Measurements from ENCODE around the gene C14orf93.

The C14orf93 gene

DNA sequence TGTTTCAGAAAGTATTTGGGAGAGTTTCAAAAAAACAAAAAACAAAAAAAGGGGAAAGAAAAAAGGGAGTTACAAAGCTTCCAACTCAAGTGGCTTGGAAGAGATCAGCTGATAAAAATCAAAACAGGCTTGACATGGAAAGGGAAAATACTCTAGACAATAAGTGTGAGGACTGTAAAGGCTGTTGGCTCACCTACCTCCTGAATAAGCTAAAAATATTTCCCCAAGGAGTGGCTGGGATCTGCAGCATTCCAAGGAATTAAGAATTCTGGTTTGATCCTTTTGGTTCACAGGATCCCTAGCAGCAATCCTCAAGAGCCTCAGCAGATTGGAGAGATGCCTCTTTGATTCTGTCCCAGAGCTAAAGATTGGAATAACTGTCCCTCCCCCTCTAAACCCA, 16.4 kb downstream of the C14orf93 start:
- no peak for DNase-seq

DNA sequence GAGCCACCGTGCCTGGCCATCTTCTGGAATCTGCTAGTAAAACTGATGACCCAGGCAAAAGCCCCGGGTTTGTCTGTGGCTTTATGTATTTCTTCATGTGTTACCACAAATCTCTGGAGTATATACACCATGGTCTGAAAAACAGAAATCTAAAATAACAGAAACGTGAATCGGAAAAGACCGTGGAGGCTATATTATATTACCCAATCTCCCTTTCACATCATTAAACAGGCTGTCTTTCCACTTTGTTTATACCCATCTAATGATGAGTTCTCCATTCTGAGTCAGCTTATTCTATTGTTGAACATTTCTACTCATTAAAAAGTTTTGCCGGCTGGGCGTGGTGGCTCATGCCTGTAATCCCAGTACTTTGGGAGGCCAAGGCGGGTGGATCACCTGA, 18.1 kb downstream of the C14orf93 start:
- DNase-seq = no peak

DNA sequence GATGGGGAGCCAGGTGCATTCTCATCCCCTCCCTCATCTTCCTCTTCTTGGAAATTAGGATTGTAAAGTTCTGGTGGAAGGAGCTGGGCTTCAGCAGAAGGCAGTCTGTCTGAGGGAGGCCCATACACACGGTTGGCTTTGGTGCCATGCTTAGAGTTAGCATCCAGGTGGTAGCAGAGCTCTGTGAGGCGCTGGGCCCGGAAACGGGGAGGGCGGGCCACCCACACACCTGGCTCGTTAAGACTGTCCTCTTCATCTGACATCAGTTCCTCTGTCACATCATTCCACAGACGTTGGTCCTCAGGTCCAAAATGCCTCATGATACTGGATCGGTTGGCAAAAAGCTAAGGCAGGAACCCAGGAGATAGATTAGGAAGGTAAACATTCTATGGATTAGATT, 22.7 kb downstream of the C14orf93 start:
- DNase-seq = no peak

DNA sequence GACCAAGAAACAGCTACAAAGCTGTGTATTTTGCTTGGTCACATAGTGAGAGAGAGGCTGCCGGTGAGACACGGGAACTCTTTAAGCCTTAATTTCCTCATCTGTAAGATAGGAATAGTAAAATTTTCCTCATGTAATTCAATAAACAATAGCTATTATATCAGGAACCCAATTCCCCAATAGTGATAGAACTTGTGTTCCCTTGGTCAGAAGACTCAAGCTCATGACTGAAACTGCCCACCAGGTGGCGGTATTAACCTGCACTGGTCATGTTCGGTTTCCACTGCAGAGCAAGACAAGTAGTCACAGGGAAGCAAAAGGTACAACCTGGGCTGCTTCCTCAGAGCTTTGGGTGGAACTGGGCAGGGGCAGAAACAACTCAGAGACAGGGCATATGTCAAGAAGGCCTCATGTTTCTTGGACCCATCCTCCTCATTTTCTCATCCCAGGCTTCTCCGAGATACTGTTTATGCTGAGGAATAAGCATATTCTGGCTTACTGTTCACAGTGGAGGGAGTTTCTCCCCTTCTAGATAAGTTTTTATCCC, 23.4 kb downstream of the C14orf93 start:
- DNase-seq = peak; percentile 88 to 91

DNA sequence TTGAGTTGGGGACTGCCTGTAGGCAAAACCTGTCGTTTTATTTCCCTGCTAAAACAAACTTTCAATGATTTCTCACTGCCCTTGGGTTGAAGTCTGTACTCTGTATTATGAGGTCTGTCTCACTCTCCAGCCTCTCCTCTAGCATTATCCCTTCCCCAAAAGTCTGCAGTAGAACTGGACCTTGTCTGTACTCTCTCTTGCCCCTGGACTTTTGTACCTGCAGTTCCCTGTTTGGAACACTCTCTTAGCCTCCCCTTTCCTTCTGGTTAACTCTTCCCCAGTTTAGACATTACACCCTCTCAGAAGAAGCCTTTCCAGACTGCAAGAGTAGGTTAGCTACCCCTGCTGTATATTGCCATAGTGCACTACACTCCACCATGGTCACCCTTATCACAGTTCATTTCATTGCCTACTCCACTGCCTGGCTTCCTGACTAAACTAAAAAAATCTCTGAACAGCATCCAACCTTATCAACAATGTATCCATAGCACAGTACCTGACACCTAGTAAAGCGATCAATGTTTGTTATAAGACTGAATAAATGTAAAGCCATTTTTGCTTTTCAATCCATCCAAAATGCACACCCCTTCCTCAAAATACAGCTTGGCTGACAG, 23.9 kb downstream of the C14orf93 start:
- no peak for DNase-seq

DNA sequence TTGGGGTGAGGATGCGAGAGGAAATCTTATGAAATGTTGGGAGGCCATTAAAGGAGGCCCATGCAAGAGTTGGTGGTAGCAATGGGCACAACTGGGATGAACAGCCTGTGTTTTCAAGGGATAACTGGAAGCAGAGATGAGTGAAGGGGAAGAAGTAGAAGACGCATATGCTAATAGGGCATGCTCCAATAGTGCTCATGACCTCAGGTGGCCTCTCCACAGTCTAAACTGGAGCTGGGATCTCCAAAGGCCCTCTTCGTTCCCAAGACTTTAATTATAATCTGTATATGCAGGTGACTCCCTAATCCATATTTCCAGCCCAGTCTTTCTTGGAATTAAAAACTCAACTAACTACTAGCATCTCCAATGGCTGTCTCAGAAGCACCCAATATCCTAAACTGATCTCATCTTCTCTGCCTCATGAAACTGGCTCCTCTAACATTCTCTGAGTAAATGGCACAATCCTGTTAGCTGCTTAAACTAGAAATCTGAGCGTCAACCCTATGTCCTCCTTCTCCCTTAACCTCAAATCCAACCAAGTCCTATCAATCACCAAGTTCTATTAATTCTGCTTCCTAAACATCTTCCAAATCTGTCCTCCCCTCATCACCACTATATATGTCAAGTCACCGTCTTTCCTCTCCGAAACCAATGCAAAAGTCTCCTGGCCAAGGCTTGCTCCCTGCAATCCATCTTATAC, 24.8 kb downstream of the C14orf93 start:
- DNase-seq = no peak

DNA sequence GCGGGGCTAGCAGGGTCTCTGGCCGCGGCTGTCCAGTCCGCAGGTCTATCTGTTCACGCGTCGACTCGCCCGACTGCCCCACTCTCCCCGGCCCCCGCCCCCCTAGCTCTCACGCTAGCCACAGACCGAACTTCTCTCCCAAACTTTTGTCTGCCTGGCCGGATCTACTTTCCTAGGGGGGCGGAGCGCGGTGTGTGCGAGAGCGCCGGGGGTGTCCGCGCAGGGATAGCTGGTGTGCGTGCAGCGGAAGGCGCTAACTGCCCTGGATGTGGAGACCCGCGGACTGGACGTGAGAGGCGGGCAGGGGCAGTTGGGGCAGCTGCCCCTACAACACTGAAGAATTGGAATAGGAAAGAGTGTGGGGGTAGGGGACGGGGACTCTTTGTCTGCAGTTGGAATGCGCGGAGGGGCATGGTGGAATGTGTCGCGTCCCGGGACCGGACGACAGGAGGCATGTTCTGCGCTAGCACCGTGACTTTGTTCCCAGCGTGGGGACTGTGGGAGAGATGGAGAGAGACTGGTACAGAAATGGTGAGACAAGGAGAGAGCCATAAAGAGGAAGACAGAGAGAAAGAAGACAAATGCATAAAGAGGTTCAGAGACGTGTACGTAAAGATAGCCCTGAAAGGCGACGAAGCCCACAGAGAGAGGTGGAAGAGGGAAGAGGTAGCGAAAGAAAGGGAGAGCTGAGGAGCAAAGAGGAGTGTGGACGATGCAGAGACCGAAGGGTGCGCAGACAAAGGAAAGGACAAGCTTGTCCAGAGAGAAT, 27.3 kb downstream of the C14orf93 start, which contains the start of gene AJUBA:
Gene AJUBA, minus strand, starts transcription at position 75 of the 769 bp plus-strand sequence. CDS start 285 bp downstream, outside the sequence.
- DNase-seq = peak; percentile 69 to 71

DNA sequence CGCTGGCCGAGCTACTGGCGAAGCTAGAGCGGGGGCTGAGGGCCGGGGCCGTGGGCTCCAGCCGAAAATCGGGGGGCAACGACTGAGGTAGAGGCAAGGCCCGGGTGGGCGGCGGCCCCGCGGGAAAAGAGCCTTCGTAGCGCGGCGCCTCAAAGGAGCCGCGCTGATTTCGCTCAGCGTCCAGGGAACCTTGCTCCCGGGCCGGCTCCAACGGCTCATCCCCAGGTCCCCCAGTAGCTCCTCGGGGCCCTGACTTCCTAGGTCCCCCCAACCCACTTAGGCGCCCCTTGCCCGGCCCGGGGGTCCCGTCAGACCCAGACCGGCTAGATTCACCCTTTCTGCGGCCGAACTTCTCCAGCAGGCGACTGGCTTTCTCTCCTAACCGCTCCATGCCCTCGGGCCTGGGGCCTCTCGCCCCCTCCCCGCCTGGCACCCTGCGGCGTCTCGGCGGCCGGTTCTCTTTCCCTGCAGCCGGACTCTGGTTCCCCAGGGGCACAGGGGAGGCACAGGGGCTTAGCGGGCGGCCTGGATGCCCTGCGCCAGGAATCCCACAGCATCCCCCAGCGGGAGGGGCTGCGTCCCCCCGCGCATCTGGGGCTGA, 28.0 kb downstream of the C14orf93 start:
- DNase-seq = no peak

DNA sequence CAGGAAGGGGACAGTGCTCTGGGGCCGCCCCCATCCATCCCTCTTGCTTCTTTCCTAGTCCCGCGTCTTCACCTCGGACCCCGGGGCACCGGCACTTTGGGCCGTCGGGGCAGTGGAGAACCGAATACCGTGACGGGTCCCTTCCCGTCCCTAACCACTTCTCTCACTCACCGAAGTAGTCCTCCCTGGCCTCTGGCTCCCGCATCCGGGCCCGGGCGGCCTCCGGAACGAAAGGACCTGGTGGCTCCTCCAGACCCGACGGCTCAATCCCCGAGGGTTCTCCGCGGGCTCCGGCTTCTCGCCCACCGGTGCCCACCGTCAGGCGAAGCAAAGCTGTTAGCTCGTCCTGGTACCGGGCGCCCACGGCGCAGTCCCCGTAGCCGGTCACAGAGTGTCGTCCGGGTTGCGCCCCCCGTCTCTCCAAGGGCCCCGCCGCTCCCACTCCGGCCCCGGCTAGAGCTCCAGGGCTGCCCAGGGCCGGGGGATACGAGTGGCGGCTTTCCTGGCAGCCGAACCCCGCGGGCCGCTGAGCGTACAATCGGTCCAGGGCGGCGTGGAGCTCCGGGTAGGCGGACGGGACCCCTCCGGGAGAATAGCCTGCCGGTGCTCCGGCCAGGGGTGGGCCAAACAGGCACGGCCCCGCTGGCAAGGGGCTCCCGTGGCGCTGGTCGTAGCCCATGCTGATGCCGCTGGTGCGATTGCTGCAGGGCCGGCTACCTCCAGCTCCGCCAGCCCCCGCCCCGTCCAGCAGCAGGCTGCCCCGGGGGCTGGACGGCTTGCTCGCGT, 28.7 kb downstream of the C14orf93 start:
- no peak for DNase-seq

DNA sequence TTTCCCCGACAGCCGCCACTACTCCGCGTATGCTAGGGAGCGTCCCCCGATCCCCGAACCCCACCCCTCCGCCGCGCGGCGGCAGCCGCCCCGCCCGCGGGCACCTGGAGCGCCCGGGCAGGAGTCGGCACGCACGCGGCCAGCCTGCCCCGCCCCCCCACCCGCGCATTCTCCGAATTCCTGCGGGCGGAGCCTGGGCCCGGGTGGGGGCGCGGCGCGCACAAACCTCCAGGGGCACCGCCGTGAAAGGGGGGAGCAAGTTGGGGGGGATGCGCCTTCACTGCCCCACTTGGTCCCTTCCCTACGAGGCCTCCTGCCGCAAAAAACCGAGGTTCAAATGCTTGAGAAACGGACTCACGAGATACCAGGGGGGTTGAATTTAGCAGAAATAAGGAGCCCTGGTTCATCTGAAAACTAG, 29.3 kb downstream of the C14orf93 start:
- no peak for DNase-seq

DNA sequence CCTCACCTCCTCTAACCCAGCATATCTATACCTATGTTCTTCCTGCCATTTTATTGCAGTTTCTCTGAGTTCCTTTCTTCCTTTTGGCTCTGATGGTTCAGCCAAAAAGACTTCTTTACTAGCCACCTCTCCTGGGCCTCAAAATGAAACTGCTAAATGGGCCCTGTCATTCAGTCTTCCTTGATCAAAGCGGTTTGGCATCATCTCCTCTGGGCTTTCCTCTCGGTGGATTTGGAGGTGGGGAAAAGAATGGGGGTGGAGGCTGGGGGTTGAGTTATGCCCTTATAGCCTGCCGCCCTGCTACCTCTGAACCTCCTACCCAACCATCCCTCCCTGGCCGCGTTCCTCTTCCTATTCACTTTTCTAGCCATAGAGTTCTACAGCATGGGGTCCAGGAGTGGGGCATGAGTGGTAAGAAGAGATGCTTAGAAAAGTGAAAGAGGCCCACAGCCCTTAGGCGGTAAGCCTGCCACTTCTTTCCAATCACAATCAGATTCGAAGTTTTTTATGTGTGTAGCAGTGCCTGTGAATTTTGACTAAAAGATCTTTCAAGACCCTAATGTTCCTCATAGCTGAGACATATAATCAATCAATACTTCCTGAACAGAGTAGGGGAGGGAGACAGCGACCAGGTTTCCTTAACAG, 30.1 kb downstream of the C14orf93 start:
- DNase-seq = no peak

DNA sequence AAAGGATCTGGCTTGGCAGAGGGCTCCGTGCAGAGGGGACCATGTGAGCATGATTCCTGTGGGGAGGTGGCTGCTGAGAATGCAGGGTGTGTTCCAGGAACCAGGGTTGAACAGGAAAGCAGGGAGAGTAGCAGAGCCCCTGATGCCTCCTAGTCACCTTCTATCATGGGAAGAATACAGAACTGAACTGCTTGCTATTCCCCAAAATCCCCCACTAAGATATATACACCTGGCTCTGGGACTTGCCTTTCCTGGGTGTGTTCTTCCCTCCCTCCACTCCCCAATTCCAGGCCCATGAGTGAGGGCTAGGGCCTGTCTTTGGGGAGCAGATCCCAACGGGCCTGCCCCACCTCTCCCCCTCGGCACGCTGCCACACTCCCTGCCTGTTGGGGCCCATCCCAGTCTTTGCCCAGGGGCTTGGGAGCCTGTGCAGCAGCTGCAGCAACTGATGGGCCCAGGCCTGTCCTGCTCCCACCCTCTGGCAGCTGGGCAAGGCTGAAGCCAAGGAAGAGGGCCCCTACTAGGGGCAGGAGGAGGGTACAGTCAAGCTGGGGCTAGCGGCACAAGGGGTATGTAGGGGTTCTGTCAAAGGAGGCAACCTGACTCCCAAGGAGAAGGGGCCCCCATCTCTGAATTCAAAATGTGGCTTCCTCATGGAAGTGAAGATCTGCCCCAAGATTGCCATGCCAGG, 30.8 kb downstream of the C14orf93 start:
- DNase-seq = no peak

DNA sequence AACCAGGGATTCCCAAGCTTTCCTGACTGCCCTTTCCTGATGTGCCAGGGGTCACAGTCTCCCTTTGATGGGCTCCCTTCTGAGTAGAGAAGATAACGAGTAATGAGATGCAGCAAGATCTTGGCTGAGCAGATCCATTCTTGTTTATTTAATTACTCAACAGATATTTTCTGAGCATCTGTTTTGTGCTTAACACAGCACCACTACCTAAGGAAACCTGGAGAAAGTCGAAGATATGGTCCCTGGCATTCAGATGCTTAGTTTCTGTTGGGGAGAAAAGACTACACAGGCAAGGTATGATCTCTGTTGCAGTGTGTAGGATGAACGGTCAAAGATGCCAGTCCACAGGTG, 31.5 kb downstream of the C14orf93 start:
- DNase-seq = no peak

DNA sequence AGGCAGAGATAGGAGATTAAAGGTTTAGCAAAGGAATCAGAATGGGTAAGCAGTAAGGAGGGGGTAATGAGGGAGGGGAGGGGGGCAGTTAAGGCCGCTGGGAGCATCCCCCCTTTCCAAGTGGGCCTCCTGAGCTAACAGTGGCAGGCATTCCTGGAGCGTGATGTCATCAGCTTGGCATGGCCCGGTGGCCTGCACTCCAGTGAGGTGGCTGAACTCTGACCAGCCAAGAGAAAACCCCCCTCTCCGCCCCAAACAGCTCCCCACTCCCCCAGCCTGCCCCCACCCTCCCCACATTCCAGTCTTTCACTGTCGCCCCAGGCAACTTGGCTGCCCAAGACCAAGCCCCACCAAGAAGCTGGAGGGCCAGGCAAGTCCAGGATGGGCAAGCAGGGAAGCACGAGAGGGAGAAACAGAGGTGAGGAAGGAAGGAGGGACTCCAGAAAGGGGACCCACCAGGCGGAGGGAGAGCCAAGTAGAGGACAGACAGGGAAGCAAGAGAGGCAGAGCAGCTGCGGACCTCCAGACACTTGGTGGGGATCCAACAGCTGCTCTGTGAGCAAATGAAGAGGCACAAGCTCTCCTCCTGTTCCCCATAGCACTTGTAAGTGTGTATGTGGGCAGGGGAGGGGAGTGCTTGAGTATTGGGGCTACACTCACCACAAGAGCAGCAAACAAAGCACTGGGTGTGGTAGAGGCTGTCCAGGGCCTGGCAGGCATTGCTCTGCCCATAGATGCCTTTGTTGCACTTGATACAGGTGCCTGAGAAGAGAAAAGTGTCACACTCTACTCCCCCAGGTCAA, 32.1 kb downstream of the C14orf93 start:
- DNase-seq = no peak

DNA sequence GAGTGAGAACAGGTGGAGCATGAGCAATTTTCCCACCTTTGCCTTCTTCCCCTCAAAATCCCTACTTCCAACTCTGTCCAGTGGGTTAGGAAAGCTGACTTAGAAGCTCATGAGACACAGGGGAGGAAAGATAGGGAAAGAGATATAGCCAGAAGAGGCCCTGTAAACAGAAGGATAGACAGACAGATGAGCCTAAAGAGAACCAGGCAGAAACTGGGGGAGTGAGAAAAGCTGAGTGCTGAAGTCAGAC, 32.6 kb downstream of the C14orf93 start:
- no peak for DNase-seq

DNA sequence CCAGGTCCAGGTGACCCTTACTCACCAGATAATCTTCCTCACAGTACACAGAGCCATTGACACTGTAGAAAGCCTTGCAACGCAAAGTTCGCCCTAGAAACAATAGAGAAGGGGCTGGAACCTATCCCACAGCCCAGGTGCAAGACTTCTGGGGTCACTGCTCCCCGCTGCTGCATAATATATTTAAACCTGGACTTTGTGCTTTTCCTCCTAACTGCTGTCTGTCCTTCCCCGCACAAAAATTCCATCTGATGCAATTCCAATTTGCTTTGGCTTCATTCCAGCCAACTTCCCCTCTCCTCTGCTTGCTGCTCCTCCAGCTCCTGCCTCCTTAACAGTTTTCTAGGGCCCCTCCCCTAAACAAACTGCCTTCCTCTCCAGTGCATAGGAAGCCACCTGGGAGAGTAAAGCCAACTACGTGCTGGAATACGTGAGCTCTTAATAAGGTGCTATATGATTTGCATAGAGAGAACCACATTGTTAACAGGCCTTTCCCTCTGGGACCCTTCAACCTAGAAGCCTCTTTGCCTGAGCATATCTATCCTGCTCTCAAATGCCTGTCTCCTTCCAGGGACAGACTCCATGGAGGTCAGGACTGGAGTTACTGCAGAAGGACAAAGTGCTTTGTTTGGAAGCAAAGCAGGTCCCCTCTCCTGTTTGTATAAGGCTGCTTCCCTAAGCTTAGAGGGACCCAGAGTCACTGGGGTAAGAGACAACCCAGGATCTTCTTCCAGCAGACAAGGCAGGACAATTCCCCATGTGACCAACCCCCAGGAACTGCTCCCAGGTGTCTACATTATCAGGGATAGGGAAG, 33.1 kb downstream of the C14orf93 start:
- DNase-seq = peak in 1 of 2 donors; percentile 4

DNA sequence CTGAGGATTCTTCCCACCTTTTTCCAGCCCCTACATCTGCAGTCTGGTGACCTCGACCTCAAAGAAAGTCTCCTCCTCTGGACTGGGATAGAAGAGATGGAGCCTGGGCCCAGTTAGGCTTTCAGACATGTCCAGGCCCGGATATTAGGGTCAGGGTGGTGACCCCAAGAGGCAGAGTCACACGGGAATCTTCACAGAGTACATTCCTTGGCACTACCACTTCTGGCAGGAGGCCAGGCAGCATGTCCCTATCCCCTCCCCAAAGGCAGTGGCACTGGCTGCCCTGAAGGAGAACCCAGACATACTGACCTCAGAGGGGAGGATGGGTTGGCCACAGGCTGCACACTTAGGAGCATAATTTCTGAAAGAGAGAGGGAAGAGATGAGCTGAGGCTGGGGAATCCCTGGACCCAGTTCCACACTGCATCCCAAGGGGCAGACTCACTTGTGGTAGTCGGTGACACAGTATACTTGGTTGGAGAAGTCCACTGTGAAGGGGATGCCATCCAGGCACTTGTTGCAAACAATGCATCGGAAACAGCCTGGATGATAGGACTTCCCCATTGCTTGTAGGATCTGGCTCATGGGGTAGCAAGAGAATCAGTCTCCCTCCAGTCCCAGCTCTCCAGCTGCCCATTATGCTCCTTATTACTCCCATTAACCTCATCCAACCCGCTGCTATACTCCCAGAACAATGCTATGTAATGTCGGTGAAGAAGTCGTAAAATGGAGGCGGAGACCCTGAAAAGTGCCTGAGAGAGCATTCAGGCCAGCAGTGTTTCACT, 35.2 kb downstream of the C14orf93 start:
- DNase-seq = no peak

DNA sequence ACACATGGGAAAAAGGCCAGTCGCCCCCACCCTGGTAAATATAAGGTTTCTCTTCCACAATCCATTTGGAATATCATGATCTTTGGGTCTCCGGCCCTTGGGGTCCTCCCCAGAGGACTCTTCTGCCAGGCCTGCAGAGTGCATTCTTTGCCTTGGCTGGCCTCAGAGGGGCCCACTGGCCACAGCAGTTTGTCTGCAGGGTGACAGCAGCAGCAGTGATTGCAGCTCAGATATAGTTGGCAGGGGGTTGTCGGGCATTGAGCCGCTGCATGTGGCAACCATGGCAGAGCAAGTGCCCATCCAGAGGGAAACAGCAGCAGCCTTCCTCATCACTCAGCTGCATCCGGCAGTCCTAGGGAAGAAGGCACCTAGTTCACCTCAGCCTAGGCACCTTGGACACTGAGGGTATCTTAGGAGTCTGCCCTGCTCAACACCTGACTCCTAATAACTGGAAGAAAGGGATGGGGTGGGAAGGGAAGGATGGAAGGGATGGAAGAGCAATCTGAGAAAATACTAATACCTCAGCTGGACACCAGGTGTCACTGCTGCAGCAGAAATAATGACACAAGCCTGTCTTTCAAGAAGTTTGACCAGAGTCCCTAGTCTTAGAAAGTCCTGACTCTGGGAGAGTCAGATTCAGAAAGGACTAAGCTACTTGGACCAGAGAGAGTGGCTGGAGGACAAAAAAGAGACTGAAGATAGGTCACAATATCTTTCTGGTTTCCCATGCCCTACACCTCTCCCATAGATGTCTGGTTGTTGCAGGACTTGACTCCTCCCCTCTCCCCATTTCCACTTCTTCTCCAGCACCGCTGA, 36.5 kb downstream of the C14orf93 start:
- peak; percentile 65 to 68 for DNase-seq
